ENCODE data around the gene IPO7. TPM values are rescaled to one million over a fixed set of nuclear protein-coding genes. Genes with fewer than 3 reads are reported as not detected.
"Not testable (repeated sequence)": the region's sequence is repeated elsewhere in the genome, so short reads cannot be mapped to it uniquely, and the experiment has no call there.

IPO7 gene
- total and polyA plus RNA-seq, 4 donors, result 6.4 to 47.1 (median 32.2) TPM

GRCh38 chr11:9446230-9446629, 61.8 kb downstream of the IPO7 start:
- Histone ChIP-seq H3K4me3 (ENCODE audit: low read depth in 1 of 3, low read length in 3 of 3) (no peak overlapping the region), H3K27ac (ENCODE audit: low read depth in 1 of 2, low read length in 2 of 2) (no peak overlapping the region), H3K9ac (ENCODE audit: low read depth in 1 of 2, low read length in 2 of 2) (no peak overlapping the region), H3K27me3 (ENCODE audit: control insufficient read depth in 4 of 4, insufficient read depth in 4 of 4, low read length in 3 of 4) (no peaks in the 10 kb centered on the region), H3K36me3 (ENCODE audit: control insufficient read depth in 4 of 4, insufficient read depth in 3 of 4, low read depth in 1 of 4, low read length in 3 of 4) (peaks cover 11 to 28% (median 20%) of the 10 kb centered on the region in 4 donors), H3K9me3 (ENCODE audit: control insufficient read depth in 4 of 4, low read length in 3 of 4) (no peaks in the 10 kb centered on the region), H3K4me1 (ENCODE audit: control insufficient read depth in 4 of 4, insufficient read depth in 4 of 4, low read length in 3 of 4) (no peaks in the 10 kb centered on the region)
- WGBS, result 92% methylated on average over 4 of the region's 4 CpGs
- TF ChIP-seq EGR1 (IDR thresholded peaks at IDR 0.05; ENCODE audit: low read depth in 2 of 2) (no peak), ZBTB33 (IDR thresholded peaks at IDR 0.05) (no peak), FOXA1 (IDR thresholded peaks at IDR 0.05) (no peak)
- no peak for DNase-seq (ENCODE audit: low spot score)

GRCh38 chr11:9448576-9449352, 64.3 kb downstream of the IPO7 start:
- no peak overlapping the region for H3K4me3 ChIP-seq (ENCODE audit: low read depth in 1 of 3, low read length in 3 of 3)
- TF ChIP-seq YY1 (IDR thresholded peaks at IDR 0.05) (no peak), ZBTB33 (IDR thresholded peaks at IDR 0.05) (no peak), ATF3 (IDR thresholded peaks at IDR 0.05) (no peak), RXRA (IDR thresholded peaks at IDR 0.05) (no peak), REST (IDR thresholded peaks at IDR 0.05) (no peak), TAF1 (conservative IDR thresholded peaks at IDR 0.05) (no peak), MAX (IDR thresholded peaks at IDR 0.05) (no peak), FOXA2 (IDR thresholded peaks at IDR 0.05) (no peak), NR2F2 (IDR thresholded peaks at IDR 0.05) (no peak), RAD21 (IDR thresholded peaks at IDR 0.05) (no peak), HNF4A (conservative IDR thresholded peaks at IDR 0.05) (no peak), JUND (IDR thresholded peaks at IDR 0.05) (no peak), GABPA (IDR thresholded peaks at IDR 0.05 in 1 of 2, conservative IDR thresholded peaks at IDR 0.05 in 1 of 2) (no peak), HNF4G (IDR thresholded peaks at IDR 0.05) (no peak)
- H3K27ac ChIP-seq (ENCODE audit: low read depth in 1 of 2, low read length in 2 of 2), result no peak overlapping the region
- 99% methylated on average over 9 of the region's 9 CpGs for WGBS
- no peak for DNase-seq (ENCODE audit: low spot score)
- H3K9ac ChIP-seq (ENCODE audit: low read depth in 1 of 2, low read length in 2 of 2), result no peak overlapping the region
- H3K27me3 ChIP-seq (ENCODE audit: control insufficient read depth in 4 of 4, insufficient read depth in 4 of 4, low read length in 3 of 4), result no peaks in the 10 kb centered on the region
- no peaks in the 10 kb centered on the region for H3K4me1 ChIP-seq (ENCODE audit: control insufficient read depth in 4 of 4, insufficient read depth in 4 of 4, low read length in 3 of 4)
- no peaks in the 10 kb centered on the region for H3K9me3 ChIP-seq (ENCODE audit: control insufficient read depth in 4 of 4, low read length in 3 of 4)
- peaks cover 2 to 14% (median 7%) of the 10 kb centered on the region in 4 donors for H3K36me3 ChIP-seq (ENCODE audit: control insufficient read depth in 4 of 4, insufficient read depth in 3 of 4, low read depth in 1 of 4, low read length in 3 of 4)

GRCh38 chr11:9452023-9452422, 67.6 kb downstream of the IPO7 start:
- WGBS, result 89% methylated on average over 7 of the region's 7 CpGs
- H3K9ac ChIP-seq (ENCODE audit: low read depth in 1 of 2, low read length in 2 of 2); H3K36me3 ChIP-seq (ENCODE audit: control insufficient read depth in 4 of 4, insufficient read depth in 3 of 4, low read depth in 1 of 4, low read length in 3 of 4): not testable (repeated sequence)

More at GRCh38 chr11:9452023-9452422, 67.6 kb downstream of the IPO7 start:
- not testable (repeated sequence) for H3K27me3 ChIP-seq (ENCODE audit: control insufficient read depth in 4 of 4, insufficient read depth in 4 of 4, low read length in 3 of 4); H3K27ac ChIP-seq (ENCODE audit: low read depth in 1 of 2, low read length in 2 of 2); H3K4me1 ChIP-seq (ENCODE audit: control insufficient read depth in 4 of 4, insufficient read depth in 4 of 4, low read length in 3 of 4); DNase-seq (ENCODE audit: low spot score); H3K4me3 ChIP-seq (ENCODE audit: low read depth in 1 of 3, low read length in 3 of 3); H3K9me3 ChIP-seq (ENCODE audit: control insufficient read depth in 4 of 4, low read length in 3 of 4)
